HL-60 (cell line): ENCODE data around the gene C10orf71.

ENCODE experiments used
- CTCF ChIP-seq: IDR thresholded peaks from one replicate; pipeline ENCODE4 v1.5.1; 2011; ENCODE audit warnings: low read length, control low read depth, inconsistent platforms; ENCODE audit not compliant: insufficient read depth
- GABPA ChIP-seq: IDR thresholded peaks from 2 replicates; pipeline ENCODE4 v1.6.1; 2012; ENCODE audit warnings: low read depth
- POLR2AphosphoS5 ChIP-seq: IDR thresholded peaks from 2 replicates; pipeline ENCODE4 v1.6.1; 2012; ENCODE audit warnings: low read depth
- REST ChIP-seq: IDR thresholded peaks from 2 replicates; pipeline ENCODE4 v1.6.1; 2012; ENCODE audit warnings: low read depth; ENCODE audit not compliant: insufficient replicate concordance

GRCh38 chr10:49290131-49290530 is 8.8 kb upstream of the C10orf71 start:
- TF ChIP-seq CTCF: no peak
- TF ChIP-seq GABPA: no peak
- TF ChIP-seq REST: no peak
- no peak for TF ChIP-seq POLR2AphosphoS5
